ENCODE data around the gene GPC5. TPM values are rescaled to one million over a fixed set of nuclear protein-coding genes. Genes with fewer than 3 reads are reported as not detected.

GPC5 gene
- total RNA-seq, 1 experiment from 2014 or later = 0.15 TPM

GRCh38 chr13:91639330-91639729 lies 240.9 kb downstream of the GPC5 start:
- Histone ChIP-seq H3K23me2 (ENCODE audit: insufficient read length, low read depth, low read length, poor library complexity, severe bottlenecking) (no peaks in the 10 kb centered on the region), H2AK5ac (ENCODE audit: insufficient read length, low read length) (no peak overlapping the region), H4K5ac (ENCODE audit: insufficient read length, low read depth, low read length) (no peak overlapping the region), H3K56ac (ENCODE audit: insufficient read length, low read depth, low read length) (no peak overlapping the region), H2BK20ac (ENCODE audit: low read depth, low read length, poor library complexity, severe bottlenecking) (no peak overlapping the region), H3T11ph (ENCODE audit: low read length) (no peak overlapping the region), H4K8ac (replicated peaks; ENCODE audit: insufficient read length, low read depth, low read length) (no peak overlapping the region), H3K14ac (ENCODE audit: insufficient read depth, low read length) (no peak overlapping the region), H2BK120ac (ENCODE audit: low read depth, low read length, poor library complexity, severe bottlenecking) (no peak overlapping the region), H2BK5ac (ENCODE audit: insufficient read length, low read length) (no peak overlapping the region), H3K23ac (ENCODE audit: insufficient read length, low read depth, low read length) (no peak overlapping the region), H3K4me1 (ENCODE audit: insufficient read depth, low read length) (no peaks in the 10 kb centered on the region), H3K4me2 (ENCODE audit: insufficient read depth, insufficient read length, low read length) (no peak overlapping the region), H4K20me1 (ENCODE audit: control insufficient read depth, insufficient read depth, insufficient read length) (no peaks in the 10 kb centered on the region), H3K27me3 (ENCODE audit: insufficient read depth, low read length) (no peaks in the 10 kb centered on the region), H3K4ac (ENCODE audit: low read depth, low read length) (no peak overlapping the region), H2BK12ac (ENCODE audit: insufficient read length, low read depth, low read length) (no peak overlapping the region), H3K79me2 (ENCODE audit: insufficient read depth, low read length) (no peaks in the 10 kb centered on the region), H3K9ac (ENCODE audit: extremely low read depth, insufficient read length, low read length) (no peak overlapping the region), H3K79me1 (ENCODE audit: insufficient read depth, low read depth, low read length, poor library complexity, severe bottlenecking) (no peaks in the 10 kb centered on the region), H4K91ac (ENCODE audit: insufficient read length, low read depth, low read length) (no peak overlapping the region), H3K18ac (ENCODE audit: insufficient read length, low read depth, low read length) (no peak overlapping the region), H3K9me3 (ENCODE audit: control insufficient read depth, low read depth, low read length) (no peaks in the 10 kb centered on the region), H2AFZ (ENCODE audit: low read length) (no peak overlapping the region), H2BK15ac (ENCODE audit: low read depth, low read length) (no peak overlapping the region), H3K27ac (ENCODE audit: insufficient read length, low read depth, low read length) (no peak overlapping the region)
- no peaks in the 10 kb centered on the region for H3K27me3 Mint-ChIP-seq (ENCODE audit: low read depth)
- no CpG with 5 or more reads among the region's 5 CpGs for WGBS (ENCODE audit: extremely low coverage, insufficient read length, low lambda C conversion rate)
- H3K9me3 Mint-ChIP-seq = no peaks in the 10 kb centered on the region
- no peaks in the 10 kb centered on the region for H3K36me3 Mint-ChIP-seq (ENCODE audit: insufficient read depth in 1 of 3, low read depth in 3 of 3)
- no peak overlapping the region for H3K27ac Mint-ChIP-seq
- DNase-seq = no peak
- no peaks in the 10 kb centered on the region for H3K4me1 Mint-ChIP-seq
- H3K4me3 Mint-ChIP-seq = no peak overlapping the region
- TF ChIP-seq CTCF (conservative IDR thresholded peaks at IDR 0.05) = no peak

Data from H9 (cell line).